GM19239 (cell line): ENCODE results near the gene LIF.

Source experiments
- DNase-seq: peaks from one replicate; pipeline ENCODE4 v3.0.0; 2011; ENCODE audit warnings: low spot score; ENCODE audit not compliant: insufficient read length
- FAIRE-seq: peaks from 2 replicates; lab custom pipeline; 2011; peaks lifted over from hg19 to GRCh38; lab: Jason Lieb, UNC

LIF gene

GRCh38 chr22:30285176-30285845 lies 38.8 kb upstream of the LIF start:
- FAIRE-seq, result no peak

DNA sequence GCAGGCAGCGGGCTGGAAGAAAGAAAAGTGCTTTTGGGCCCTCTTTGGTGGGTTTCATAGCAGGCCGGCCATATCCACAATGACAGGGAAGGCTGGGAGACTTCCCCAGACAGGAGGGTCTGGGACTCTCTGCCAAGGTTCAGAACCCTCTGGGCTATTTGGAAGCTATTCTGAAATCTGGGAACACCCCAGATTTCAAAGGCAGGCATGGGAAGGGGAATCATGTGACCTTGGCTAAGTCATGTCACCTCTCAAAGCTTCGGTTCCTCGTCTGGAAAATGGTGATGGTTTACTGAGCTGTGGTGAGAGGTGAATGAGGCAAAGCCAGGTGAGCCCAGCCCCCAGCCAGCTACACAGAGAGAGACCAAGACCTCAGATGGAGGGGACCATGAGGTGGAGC lies 38.1 kb upstream of the LIF start:
- no peak for DNase-seq

More at GRCh38 chr22:30285176-30285845, 38.8 kb upstream of the LIF start:
- no peak for DNase-seq

GRCh38 chr22:30284172-30284571 lies 37.6 kb upstream of the LIF start:
- FAIRE-seq (no peak), DNase-seq (no peak)

More for the DNA sequence above, 38.1 kb upstream of the LIF start:
- no peak for FAIRE-seq

GRCh38 chr22:30283342-30283741 lies 36.8 kb upstream of the LIF start:
- DNase-seq (no peak), FAIRE-seq (no peak)

DNA sequence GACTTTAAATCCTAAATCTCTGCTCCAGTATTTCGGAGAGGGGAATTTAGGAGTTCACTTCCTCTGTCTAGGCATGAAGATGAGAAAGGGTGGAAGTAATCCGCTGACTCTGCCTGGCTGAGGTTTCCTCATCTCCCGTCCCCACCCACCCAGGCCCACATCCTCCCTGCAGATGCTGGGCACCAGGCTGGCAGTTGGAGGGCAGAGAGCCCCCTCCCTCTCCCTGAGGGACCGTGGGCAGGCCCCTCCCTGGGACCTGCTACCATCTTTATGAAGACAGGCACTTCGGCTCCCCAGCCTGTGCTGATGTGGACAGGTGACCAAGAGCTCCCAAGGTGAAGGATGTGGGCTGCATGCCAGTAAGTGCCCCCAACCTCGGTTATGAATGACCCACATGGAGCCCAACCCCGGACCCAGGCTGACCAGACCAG lies 36.1 kb upstream of the LIF start:
- DNase-seq (no peak), FAIRE-seq (no peak)

GRCh38 chr22:30280505-30280904 lies 33.9 kb upstream of the LIF start:
- DNase-seq (no peak), FAIRE-seq (no peak)

GRCh38 chr22:30279932-30280331 lies 33.4 kb upstream of the LIF start:
- FAIRE-seq, result no peak
- DNase-seq, result no peak

DNA sequence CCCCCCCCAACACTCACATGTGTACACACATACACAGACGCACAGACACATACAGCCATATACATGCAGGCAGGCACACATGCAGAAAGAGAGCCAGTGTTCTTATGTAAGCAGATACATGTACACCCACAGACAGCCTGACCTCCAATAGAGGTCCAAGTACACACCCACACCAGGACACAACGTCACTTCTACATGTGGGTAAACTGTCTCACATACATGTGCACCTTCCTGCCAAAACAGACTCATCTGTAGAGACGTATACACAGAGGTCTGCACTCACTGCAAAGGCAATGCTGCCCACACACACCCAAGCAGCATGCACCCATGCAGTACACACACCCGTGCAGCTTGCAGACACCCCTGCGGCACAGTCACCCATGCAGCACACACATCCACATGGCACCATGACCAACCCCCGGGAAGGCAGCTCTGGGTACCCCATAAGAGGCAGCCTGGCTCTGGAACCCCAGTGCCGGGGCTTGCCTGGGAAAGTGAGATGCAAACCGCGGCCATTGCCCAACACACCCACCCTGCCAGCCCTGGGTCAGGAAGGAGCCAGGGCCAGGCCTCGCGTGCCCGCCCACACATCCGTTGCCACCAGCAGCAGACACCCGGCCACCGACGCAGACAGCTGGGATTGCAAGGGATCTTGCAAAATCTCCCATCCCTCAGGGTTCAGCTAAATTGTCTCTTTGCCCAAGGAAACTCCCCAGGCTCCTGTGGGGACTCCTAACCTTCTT lies 32.7 kb upstream of the LIF start:
- no peak for FAIRE-seq
- DNase-seq, result no peak

DNA sequence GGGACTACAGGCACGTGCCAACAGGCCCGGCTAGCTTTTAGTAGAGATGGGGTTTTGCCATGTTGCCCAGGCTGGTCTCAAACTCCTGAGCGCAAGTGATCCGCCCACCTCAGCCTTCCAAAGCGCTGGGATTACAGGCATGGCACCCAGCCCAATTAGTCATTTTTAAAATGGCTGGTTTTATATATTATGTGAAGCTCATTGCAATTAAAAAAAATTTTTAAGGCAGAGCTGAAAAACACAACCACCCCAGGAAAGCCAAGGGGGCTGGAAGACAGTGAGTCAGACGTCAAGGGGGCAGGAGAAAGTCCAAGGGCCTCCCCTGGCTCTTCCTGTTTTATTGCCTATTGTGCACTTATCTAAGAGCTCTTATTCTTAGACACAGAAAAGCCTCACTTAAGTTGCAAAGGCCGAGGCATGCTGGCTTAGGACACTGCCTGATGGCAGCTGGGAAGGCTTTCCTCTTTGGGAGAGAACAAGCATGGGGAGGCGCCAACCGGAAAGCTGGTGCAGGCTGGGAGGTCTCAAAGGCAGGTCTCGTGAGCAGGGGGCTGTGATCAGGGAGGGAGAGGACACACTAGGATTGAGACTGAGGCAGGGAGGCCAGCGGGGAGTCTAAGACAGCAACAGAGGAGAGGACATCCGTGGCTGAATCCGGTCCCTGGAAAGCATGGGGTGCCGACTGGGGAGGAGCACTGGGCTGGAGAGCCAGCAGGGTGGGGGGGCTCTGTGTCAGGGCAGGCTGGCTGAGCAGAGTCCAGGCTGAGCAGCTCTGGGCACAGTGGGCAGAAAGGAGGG lies 31.2 kb upstream of the LIF start:
- DNase-seq (no peak), FAIRE-seq (no peak)

GRCh38 chr22:30276039-30276438 lies 29.5 kb upstream of the LIF start:
- FAIRE-seq (no peak), DNase-seq (no peak)

DNA sequence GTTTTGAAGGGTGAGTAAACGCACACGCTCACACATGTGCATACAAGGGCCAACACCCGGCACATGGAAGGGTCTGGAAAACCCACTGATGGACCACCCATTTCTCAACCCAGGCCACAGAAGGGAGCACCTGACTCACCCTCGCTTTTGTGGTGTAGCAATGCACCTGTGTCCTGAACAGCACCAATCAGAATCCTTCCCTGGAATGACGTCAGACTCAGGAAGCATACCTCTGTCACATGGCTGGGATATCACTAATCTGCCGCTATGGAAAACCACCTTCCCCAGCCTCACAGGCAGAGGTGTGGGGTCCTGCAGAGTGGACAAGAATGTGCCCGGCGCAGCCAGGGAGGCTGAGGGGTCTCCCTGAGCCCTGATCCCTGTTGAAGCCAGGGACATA lies 29.1 kb upstream of the LIF start:
- FAIRE-seq, result no peak
- DNase-seq, result no peak

GRCh38 chr22:30274437-30274812 lies 27.9 kb upstream of the LIF start:
- FAIRE-seq (no peak), DNase-seq (no peak)

- DNase-seq, result no peak
- no peak for FAIRE-seq
Measured at GRCh38 chr22:30273711-30274436, 27.3 kb upstream of the LIF start.

- FAIRE-seq (no peak), DNase-seq (no peak)
Measured at GRCh38 chr22:30272781-30273601, 26.4 kb upstream of the LIF start.

GRCh38 chr22:30270832-30271231 lies 24.3 kb upstream of the LIF start:
- no peak for DNase-seq
- FAIRE-seq, result no peak

- DNase-seq, result no peak
- FAIRE-seq, result no peak
Measured at GRCh38 chr22:30268331-30268730, 21.8 kb upstream of the LIF start.

DNA sequence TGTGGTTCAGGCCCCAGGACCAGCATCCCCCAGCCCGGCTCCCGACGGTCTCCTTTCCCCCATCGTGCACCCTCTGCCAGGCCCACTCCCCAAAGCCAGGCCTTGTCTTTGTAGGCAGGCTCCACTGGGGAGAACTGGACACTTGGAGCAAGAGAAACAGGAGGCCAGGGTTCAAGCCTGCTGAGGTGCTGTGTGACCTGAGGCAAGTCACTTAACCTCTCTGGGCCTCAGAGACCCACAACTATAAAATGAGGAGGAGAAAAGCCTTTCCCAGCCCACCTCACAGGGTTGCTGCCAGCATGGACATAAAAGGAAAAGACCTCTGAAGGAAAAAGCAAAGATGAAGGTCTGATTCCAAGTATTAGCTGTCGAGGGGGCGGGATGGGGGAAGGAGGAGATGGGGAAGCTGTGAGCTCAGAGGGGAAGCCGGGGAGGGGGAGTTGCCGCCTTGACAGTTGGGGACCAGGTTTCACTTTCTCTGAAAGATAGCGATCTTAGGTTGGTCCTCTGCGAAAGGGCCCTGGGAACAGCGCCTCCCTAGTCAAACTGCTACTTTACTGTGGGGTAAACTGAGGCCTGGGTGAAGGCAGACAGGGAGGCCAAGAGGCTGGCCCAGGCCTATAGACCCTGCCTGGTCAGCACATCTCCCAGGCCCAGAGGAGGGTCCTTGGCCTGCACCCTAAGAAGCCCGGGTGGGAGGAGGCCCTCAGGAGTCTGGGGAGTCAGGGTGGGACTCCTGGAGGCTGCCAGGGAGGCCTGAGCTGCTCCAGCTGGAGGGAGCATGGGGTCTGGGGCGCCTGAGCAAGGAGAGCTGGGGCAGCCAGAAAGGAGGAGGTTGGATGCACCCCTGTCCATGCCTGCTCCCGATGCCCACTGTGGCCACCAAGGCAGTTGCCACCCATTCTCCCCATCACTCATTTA lies 21.1 kb upstream of the LIF start:
- DNase-seq (no peak), FAIRE-seq (no peak)
